ENCODE data around the gene HOXB1. TPM values are rescaled to one million over a fixed set of nuclear protein-coding genes. Genes with fewer than 3 reads are reported as not detected.

HOXB1 gene
- total and polyA plus RNA-seq, 4 donors: not detected

GRCh38 chr17:48519427-48519826, 11.4 kb downstream of the HOXB1 start:
- Histone ChIP-seq H3K4me3 (ENCODE audit: low read depth in 1 of 3, low read length in 3 of 3) (no peak overlapping the region), H3K36me3 (ENCODE audit: control insufficient read depth in 4 of 4, insufficient read depth in 3 of 4, low read depth in 1 of 4, low read length in 3 of 4) (no peaks in the 10 kb centered on the region), H3K27ac (ENCODE audit: low read depth in 1 of 2, low read length in 2 of 2) (no peak overlapping the region), H3K9ac (ENCODE audit: low read depth in 1 of 2, low read length in 2 of 2) (no peak overlapping the region), H3K27me3 (ENCODE audit: control insufficient read depth in 4 of 4, insufficient read depth in 4 of 4, low read length in 3 of 4) (peaks cover 0 to 26% (median 4%) of the 10 kb centered on the region in 4 donors), H3K4me1 (ENCODE audit: control insufficient read depth in 4 of 4, insufficient read depth in 4 of 4, low read length in 3 of 4) (no peaks in the 10 kb centered on the region), H3K9me3 (ENCODE audit: control insufficient read depth in 4 of 4, low read length in 3 of 4) (no peaks in the 10 kb centered on the region)
- TF ChIP-seq HNF4G (IDR thresholded peaks at IDR 0.05) (no peak), RXRA (IDR thresholded peaks at IDR 0.05) (no peak), SP1 (IDR thresholded peaks at IDR 0.05) (no peak), MAX (IDR thresholded peaks at IDR 0.05) (no peak)
- 81% methylated on average over 5 of the region's 5 CpGs for WGBS
- DNase-seq (ENCODE audit: low spot score): no peak

- Histone ChIP-seq H3K9ac (ENCODE audit: low read depth in 1 of 2, low read length in 2 of 2) (no peak overlapping the region), H3K27ac (ENCODE audit: low read depth in 1 of 2, low read length in 2 of 2) (no peak overlapping the region), H3K4me1 (ENCODE audit: control insufficient read depth in 4 of 4, insufficient read depth in 4 of 4, low read length in 3 of 4) (peaks cover 0 to 3% (median 0%) of the 10 kb centered on the region in 4 donors), H3K27me3 (ENCODE audit: control insufficient read depth in 4 of 4, insufficient read depth in 4 of 4, low read length in 3 of 4) (peaks cover 0 to 17% (median 3%) of the 10 kb centered on the region in 4 donors), H3K9me3 (ENCODE audit: control insufficient read depth in 4 of 4, low read length in 3 of 4) (no peaks in the 10 kb centered on the region), H3K4me3 (ENCODE audit: low read depth in 1 of 3, low read length in 3 of 3) (no peak overlapping the region), H3K36me3 (ENCODE audit: control insufficient read depth in 4 of 4, insufficient read depth in 3 of 4, low read depth in 1 of 4, low read length in 3 of 4) (no peaks in the 10 kb centered on the region)
- no peak for TF ChIP-seq GABPA (IDR thresholded peaks at IDR 0.05 in 1 of 2, conservative IDR thresholded peaks at IDR 0.05 in 1 of 2)
- TF ChIP-seq YY1 (IDR thresholded peaks at IDR 0.05): no peak
- DNase-seq (ENCODE audit: low spot score): no peak
- 15% methylated on average over 3 of the region's 3 CpGs for WGBS
Measured at GRCh38 chr17:48517478-48517877, 13.3 kb downstream of the HOXB1 start.

GRCh38 chr17:48515925-48516900, 14.6 kb downstream of the HOXB1 start:
- Histone ChIP-seq H3K27ac (ENCODE audit: low read depth in 1 of 2, low read length in 2 of 2) (no peak overlapping the region), H3K4me3 (ENCODE audit: low read depth in 1 of 3, low read length in 3 of 3) (no peak overlapping the region), H3K36me3 (ENCODE audit: control insufficient read depth in 4 of 4, insufficient read depth in 3 of 4, low read depth in 1 of 4, low read length in 3 of 4) (no peaks in the 10 kb centered on the region), H3K4me1 (ENCODE audit: control insufficient read depth in 4 of 4, insufficient read depth in 4 of 4, low read length in 3 of 4) (peaks cover 0 to 3% (median 0%) of the 10 kb centered on the region in 4 donors), H3K9ac (ENCODE audit: low read depth in 1 of 2, low read length in 2 of 2) (no peak overlapping the region), H3K9me3 (ENCODE audit: control insufficient read depth in 4 of 4, low read length in 3 of 4) (no peaks in the 10 kb centered on the region), H3K27me3 (ENCODE audit: control insufficient read depth in 4 of 4, insufficient read depth in 4 of 4, low read length in 3 of 4) (peaks cover 0 to 12% (median 3%) of the 10 kb centered on the region in 4 donors)
- WGBS: 34% methylated on average over 3 of the region's 3 CpGs
- TF ChIP-seq TAF1 (conservative IDR thresholded peaks at IDR 0.05) (no peak), ATF3 (IDR thresholded peaks at IDR 0.05) (no peak), FOXA1 (IDR thresholded peaks at IDR 0.05) (no peak), GABPA (IDR thresholded peaks at IDR 0.05 in 1 of 2, conservative IDR thresholded peaks at IDR 0.05 in 1 of 2) (no peak), ZBTB33 (IDR thresholded peaks at IDR 0.05) (no peak), HNF4G (IDR thresholded peaks at IDR 0.05) (no peak), MAX (IDR thresholded peaks at IDR 0.05) (no peak), NR2F2 (IDR thresholded peaks at IDR 0.05) (no peak), REST (IDR thresholded peaks at IDR 0.05) (no peak), SP1 (IDR thresholded peaks at IDR 0.05) (no peak), EGR1 (IDR thresholded peaks at IDR 0.05; ENCODE audit: low read depth in 2 of 2) (no peak), CTCF (IDR thresholded peaks at IDR 0.05; ENCODE audit: low read depth, low read length, missing input control) (no peak), RXRA (IDR thresholded peaks at IDR 0.05) (no peak), JUND (IDR thresholded peaks at IDR 0.05) (no peak), HNF4A (conservative IDR thresholded peaks at IDR 0.05) (no peak), RAD21 (IDR thresholded peaks at IDR 0.05) (no peak), FOXA2 (IDR thresholded peaks at IDR 0.05) (no peak), YY1 (IDR thresholded peaks at IDR 0.05) (no peak)
- DNase-seq (ENCODE audit: low spot score): no peak
